Progenitor cell of endocrine pancreas (in vitro differentiated cells): ENCODE measurements around the gene TCEA2. TPM values are rescaled to one million over a fixed set of nuclear protein-coding genes. Genes with fewer than 3 reads are reported as not detected.

Experiments used
- DNase-seq: peaks from one replicate; pipeline ENCODE4 v3.0.0; 2021; ENCODE audit warnings: low spot score; ENCODE audit not compliant: unreplicated experiment
- H3K27ac Mint-ChIP-seq: 2 replicates; pipeline ENCODE4 v1.8.0; 2021; ENCODE audit warnings: mild to moderate bottlenecking, moderate library complexity, mixed read lengths
- H3K27me3 Mint-ChIP-seq: 2 replicates; pipeline ENCODE4 v1.8.0; 2021; ENCODE audit warnings: mixed read lengths
- H3K36me3 Mint-ChIP-seq: 2 replicates; pipeline ENCODE4 v1.8.0; 2022; ENCODE audit warnings: mixed read lengths; ENCODE audit not compliant: insufficient read depth
- H3K4me1 Mint-ChIP-seq: 2 replicates; pipeline ENCODE4 v1.8.0; 2021; ENCODE audit warnings: low read depth, mixed read lengths
- H3K4me3 Mint-ChIP-seq: 2 replicates; pipeline ENCODE4 v1.8.0; 2021; ENCODE audit warnings: low read depth, mild to moderate bottlenecking, moderate library complexity, mixed read lengths
- H3K9me3 Mint-ChIP-seq: 2 replicates; pipeline ENCODE4 v1.8.0; 2021; ENCODE audit warnings: low read depth, mixed read lengths
- CTCF ChIP-seq: fragments of 200-600 bp; sonication (generic); IDR thresholded peaks from one replicate; pipeline ENCODE4 v1.5.0; 2021; ENCODE audit warnings: antibody characterized with exemption, mild to moderate bottlenecking; ENCODE audit not compliant: unreplicated experiment
- total RNA-seq: library from RNA; stranded (reverse); gene quantifications from 2 replicates; pipeline ENCODE4 v1.2.1, GENCODE V29; 2021

TCEA2 gene
- total RNA-seq, 1 donor from 2014 or later = 92.7 TPM

DNA sequence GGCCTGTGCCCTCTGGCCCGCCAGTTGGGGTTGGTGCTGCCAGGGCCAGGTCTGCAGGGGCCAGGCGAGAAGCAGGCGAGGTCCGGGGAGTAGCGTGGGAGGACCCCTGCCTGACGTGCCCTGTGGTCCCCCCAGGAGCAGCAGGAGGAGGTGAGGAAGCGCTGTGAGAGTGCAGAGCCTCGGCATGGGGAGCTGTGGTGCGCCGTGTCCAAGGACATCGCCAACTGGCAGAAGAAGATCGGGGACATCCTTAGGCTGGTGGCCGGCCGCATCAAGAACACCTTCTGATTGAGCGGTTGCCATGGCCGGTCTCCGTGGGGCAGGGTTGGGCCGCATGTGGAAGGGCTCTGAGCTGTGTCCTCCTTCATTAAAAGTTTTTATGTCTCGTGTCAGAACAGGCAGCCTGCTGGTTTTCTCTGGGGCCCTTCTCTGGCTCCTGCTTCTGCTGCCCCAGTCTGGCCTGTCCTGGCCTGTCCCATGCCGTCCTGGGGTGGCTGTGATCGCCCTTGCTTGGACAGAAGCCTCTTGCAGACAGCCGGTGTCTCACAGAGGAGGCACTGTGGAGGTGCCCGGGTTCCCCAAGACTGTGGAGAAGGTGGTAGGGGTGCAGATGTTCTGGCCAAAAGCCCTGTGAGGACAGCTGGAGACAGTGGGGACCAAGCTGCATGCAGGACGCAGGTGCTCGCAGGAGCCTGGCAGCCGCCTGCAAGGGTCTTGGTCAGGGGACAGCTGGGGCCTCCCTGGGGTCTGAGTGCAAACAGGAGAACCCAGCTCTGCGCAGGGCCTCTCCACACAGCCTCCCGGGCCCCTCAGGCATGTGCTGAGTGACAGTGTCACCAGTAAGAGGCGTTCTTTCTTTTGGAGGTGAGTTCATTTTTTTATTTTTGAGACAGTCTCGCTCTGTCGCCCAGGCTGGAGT is 30.0 kb upstream of the TCEA2 start:
- no peak for TF ChIP-seq CTCF
- no peak for DNase-seq
- Mint-ChIP-seq H3K36me3 (peaks cover 20% of the 10 kb centered on the region), H3K4me1 (peaks cover 19% of the 10 kb centered on the region), H3K9me3 (no peaks in the 10 kb centered on the region), H3K27me3 (peaks cover 4% of the 10 kb centered on the region), H3K4me3 (no peak overlapping the region), H3K27ac (no peak overlapping the region)

DNA sequence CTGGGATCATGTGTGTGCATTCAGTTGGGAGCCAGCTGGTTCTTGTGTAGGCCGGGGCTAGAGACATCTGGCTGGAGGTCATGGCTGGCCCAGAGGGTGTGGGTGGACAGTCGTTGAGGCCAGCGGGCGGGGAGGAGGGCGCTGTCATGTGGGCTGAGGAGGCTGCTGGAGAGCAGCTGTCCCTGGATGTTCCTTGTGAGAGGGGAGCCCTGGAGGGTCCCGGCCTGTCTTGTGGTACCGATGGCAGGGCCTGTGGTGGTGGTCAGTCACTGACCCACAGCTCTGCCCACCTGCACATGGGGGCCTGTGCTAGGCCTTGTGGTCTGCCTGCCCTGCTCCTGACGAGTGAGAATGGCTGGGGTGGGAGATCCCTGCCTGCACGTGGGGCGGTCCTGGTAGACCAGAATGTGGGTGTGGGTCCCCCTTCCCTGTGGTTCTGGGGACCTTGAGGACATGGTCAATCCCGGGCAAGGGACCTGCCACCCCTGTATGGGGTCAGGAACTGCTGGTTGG is 29.0 kb upstream of the TCEA2 start:
- no peak for TF ChIP-seq CTCF
- no peak overlapping the region for H3K4me3 Mint-ChIP-seq
- no peak for DNase-seq
- H3K4me1 Mint-ChIP-seq = peaks cover 19% of the 10 kb centered on the region
- H3K27ac Mint-ChIP-seq = no peak overlapping the region
- no peaks in the 10 kb centered on the region for H3K9me3 Mint-ChIP-seq
- peaks cover 4% of the 10 kb centered on the region for H3K27me3 Mint-ChIP-seq
- peaks cover 17% of the 10 kb centered on the region for H3K36me3 Mint-ChIP-seq

GRCh38 chr20:64035066-64035932 is 27.7 kb upstream of the TCEA2 start:
- Mint-ChIP-seq H3K4me3 (no peak overlapping the region), H3K27ac (no peak overlapping the region), H3K36me3 (peaks cover 15% of the 10 kb centered on the region), H3K27me3 (peaks cover 9% of the 10 kb centered on the region), H3K4me1 (peaks cover 20% of the 10 kb centered on the region), H3K9me3 (no peaks in the 10 kb centered on the region)
- DNase-seq = no peak
- TF ChIP-seq CTCF = no peak

- DNase-seq = no peak
- H3K9me3 Mint-ChIP-seq = no peaks in the 10 kb centered on the region
- H3K27me3 Mint-ChIP-seq = peaks cover 12% of the 10 kb centered on the region
- peaks cover 16% of the 10 kb centered on the region for H3K4me1 Mint-ChIP-seq
- TF ChIP-seq CTCF = no peak
- no peak within 1 kb of the TSS for H3K4me3 Mint-ChIP-seq
- H3K27ac Mint-ChIP-seq = no peak within 1 kb of the TSS
- H3K36me3 Mint-ChIP-seq = peaks cover 11% of the 10 kb centered on the region
Measured at GRCh38 chr20:64035933-64036345, 27.1 kb upstream of the TCEA2 start, which contains the start of gene C20orf204. C20orf204 (plus strand) TSS chr20:64036182; CDS start chr20:64036324, 142 bp downstream.
